Measurements from ENCODE around the gene ELMO1.

The ELMO1 gene, protein sequence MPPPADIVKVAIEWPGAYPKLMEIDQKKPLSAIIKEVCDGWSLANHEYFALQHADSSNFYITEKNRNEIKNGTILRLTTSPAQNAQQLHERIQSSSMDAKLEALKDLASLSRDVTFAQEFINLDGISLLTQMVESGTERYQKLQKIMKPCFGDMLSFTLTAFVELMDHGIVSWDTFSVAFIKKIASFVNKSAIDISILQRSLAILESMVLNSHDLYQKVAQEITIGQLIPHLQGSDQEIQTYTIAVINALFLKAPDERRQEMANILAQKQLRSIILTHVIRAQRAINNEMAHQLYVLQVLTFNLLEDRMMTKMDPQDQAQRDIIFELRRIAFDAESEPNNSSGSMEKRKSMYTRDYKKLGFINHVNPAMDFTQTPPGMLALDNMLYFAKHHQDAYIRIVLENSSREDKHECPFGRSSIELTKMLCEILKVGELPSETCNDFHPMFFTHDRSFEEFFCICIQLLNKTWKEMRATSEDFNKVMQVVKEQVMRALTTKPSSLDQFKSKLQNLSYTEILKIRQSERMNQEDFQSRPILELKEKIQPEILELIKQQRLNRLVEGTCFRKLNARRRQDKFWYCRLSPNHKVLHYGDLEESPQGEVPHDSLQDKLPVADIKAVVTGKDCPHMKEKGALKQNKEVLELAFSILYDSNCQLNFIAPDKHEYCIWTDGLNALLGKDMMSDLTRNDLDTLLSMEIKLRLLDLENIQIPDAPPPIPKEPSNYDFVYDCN

DNA sequence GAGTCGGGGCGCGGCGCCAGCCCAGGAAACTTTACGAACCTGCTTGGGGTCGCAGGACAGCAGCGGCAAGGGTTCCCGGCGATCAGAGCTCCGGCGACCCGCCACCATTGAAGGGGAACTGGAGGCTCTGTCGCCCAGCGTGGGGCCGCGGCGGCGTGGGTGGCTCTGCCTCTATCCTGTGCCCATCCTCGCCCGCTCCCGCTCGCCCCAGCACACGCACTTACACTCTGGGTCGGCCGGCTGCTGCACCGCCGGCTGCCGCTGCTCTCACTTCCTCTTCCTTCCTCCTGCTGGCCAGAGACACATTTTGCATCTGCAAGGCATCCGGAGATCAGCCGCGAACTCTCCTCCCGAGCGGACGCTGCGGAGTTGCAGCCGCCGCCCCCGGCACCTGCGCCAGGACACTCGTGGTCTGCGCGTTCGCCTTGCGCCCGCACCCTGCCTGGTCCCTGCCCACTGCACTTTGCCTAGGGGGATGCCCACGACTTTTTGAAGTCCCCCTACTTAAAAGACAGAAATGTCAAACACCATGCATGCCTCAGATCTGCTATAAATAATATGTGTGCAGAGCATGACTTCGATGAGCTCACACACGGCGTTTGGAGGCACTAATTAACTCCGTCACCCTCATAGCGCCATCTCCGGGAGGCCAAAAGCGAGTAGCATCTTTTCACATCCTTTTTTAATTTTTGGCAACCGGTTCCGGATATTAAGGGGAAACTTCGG lies at the start of gene ELMO1:
TSS of gene ELMO1 (minus strand) at position 229 of the 726 bp plus-strand sequence. CDS start 106,174 bp downstream, outside the sequence.
- no peak for TF ChIP-seq ZFX (IDR thresholded peaks at IDR 0.05; ENCODE audit: borderline replicate concordance)
- peak; percentile 70 for TF ChIP-seq CTCF (IDR thresholded peaks at IDR 0.05)
- peak within 1 kb of the TSS; percentile 74 for H3K27ac ChIP-seq

- no peak overlapping the region for H3K27ac ChIP-seq
- no peak for TF ChIP-seq CTCF (IDR thresholded peaks at IDR 0.05)
These were observed 48.9 kb upstream of the ELMO1 start for GRCh38 chr7:37497576-37497975.

GRCh38 chr7:37495574-37496184 lies 47.0 kb upstream of the ELMO1 start:
- H3K27ac ChIP-seq: no peak overlapping the region
- TF ChIP-seq CTCF (IDR thresholded peaks at IDR 0.05) (peak; percentile 91), ZFX (IDR thresholded peaks at IDR 0.05; ENCODE audit: borderline replicate concordance) (no peak)

DNA sequence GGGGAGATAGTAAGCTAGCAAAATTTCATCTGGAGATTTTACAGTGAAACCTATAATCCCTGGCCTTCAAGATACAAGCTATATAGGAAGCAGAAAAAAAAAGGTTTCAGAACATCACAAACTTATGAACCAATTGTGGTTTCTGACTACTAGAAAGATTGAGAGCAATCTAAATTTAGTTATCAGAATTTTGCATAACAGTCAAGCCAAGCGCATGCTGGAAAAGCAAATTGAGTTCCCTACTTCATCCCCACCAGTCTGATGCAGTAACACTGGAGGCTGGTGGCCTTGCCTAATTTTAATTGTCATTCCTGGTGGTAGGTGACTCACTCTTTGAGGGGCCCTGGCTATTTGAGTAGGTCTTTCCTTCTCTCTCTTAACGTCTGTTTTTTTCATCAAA lies 46.3 kb upstream of the ELMO1 start:
- TF ChIP-seq CTCF (IDR thresholded peaks at IDR 0.05) (no peak), ZFX (IDR thresholded peaks at IDR 0.05; ENCODE audit: borderline replicate concordance) (no peak)
- H3K27ac ChIP-seq: no peak overlapping the region

- H3K27ac ChIP-seq: no peak overlapping the region
- TF ChIP-seq CTCF (IDR thresholded peaks at IDR 0.05): no peak
- no peak for TF ChIP-seq ZFX (IDR thresholded peaks at IDR 0.05; ENCODE audit: borderline replicate concordance)
These were observed 45.1 kb upstream of the ELMO1 start for GRCh38 chr7:37493810-37494209.

GRCh38 chr7:37493123-37493522 lies 44.5 kb upstream of the ELMO1 start:
- H3K27ac ChIP-seq: no peak overlapping the region
- TF ChIP-seq ZFX (IDR thresholded peaks at IDR 0.05; ENCODE audit: borderline replicate concordance): no peak
- TF ChIP-seq CTCF (IDR thresholded peaks at IDR 0.05): no peak

All from 22Rv1 (cell line).